Ramos (cell line): ENCODE results near the gene CCDC13.

ENCODE experiments used
- in situ Hi-C: fragments of 300-500 bp; cut with MboI; formaldehyde crosslinking; loops from one replicate; pipeline ENCODE4 v1.14.3; 2022; ENCODE audit warnings: low sequenced_read_pairs; ENCODE audit not compliant: unreplicated experiment

The CCDC13 gene

DNA sequence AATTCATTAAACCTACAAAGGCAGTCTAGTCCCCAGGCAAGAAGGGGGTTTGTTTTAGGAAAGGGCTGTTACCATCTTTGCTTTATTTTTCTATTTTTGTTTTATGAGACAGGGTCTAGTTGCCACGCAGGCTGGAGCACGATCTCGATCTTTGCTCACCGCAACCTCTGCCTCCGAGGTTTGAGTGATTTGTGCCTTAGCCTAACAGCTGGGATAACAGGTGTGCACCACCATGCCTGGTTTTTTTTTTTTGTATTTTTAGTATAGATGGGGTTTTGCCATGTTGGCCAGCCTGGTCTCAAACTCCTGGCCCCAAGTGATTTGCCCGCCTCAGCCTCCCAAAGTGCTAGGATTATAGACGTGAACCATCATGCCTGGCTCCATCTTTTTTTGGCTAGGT, 26.3 kb upstream of the CCDC13 start:
- in situ Hi-C loops = no loop called here

DNA sequence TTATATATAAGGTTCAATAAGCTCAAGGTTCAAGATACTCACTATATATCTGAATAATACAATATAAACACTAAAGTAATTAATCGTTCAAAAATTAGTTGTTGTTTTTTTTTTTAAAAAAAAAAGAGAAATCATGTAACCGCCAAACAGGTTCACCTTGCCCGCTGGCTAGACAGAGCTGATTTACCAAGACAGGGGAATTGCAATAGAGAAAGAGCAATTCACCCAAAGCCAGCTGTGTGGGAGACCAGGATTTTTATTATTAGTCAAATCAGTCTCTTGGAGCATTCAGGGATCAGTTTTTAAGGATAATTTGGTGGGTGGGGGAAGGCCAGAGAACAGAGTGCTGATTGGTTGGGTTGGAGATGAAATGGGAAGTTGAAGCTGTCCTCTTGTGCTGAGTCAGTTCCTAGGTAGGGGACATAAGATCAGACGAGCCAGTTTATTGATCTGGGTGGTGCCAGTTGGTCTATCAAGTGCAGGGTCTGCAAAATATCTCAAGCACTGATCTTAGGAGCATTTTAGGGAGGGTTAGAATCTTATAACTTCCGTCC, 23.4 kb upstream of the CCDC13 start:
- in situ Hi-C loops = no loop called here

DNA sequence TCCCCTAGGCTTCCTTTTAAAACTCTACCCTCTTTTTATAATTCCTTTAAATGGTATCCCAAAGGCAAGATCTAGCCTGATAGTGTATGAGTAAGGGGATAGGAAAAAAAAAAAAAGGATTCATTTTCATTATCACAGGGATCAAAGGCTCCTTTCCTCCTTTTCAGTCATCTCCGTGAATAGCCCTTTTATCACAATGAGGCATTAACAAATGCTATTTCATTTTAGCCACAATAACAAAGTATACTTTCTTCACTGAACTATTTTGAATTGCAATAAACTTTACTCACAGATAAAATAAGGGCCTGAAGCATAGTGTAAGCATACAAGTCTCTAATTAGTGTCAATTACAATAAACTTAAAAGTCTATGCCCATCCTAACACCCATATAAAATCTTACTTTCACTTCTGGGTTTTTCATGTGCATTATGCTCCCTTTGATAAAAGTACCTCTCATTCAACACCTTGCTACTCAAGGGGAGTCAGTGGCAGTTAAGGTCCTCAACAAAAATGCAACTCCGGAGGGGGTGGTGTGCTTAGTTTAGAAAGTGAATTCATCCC, 22.6 kb upstream of the CCDC13 start:
- in situ Hi-C loops = no loop called here

DNA sequence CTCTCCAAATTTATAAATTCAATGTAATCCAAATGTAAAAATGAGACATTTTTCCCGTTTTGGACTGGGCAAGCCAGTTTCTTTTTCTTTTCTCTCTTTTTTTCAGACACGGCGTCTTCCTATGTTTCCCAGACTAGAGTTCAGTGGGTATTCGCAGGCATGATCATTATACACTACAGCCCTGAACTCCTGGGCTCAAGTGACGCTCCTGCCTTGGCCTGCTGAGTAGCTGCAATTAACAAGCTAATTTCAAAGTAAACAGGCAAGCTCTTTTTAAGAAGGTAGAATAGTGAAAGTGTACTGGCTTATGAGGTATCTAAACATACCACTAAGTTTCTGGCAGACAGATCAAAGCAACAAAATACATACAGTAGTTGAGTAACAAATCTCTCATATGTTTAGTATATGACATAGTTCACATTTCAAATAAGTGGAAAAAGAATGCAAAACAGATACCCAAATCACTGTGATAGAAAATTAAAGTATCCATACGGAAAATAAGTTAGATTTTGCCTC, 17.7 kb upstream of the CCDC13 start:
- in situ Hi-C loops = no loop called here

DNA sequence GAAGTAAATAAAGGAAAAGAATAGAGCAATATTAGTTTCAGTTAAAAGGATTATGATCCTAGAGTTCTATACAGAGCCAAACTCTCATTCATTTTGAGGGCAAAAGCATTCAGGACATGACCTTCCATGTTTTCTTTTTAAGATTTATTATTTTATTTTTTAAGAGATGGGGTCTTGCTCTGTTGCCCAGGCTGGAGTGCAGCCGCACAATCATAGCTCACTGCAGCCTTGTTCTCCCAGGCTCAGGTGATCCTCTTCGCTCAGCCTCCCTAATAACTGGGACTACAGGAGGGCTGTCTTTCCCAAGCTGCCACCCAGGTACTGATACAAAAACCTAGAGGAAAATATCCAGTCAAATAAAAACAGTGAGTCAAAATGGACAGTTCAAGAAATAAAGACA, 13.6 kb upstream of the CCDC13 start:
- in situ Hi-C loops = no loop called here

DNA sequence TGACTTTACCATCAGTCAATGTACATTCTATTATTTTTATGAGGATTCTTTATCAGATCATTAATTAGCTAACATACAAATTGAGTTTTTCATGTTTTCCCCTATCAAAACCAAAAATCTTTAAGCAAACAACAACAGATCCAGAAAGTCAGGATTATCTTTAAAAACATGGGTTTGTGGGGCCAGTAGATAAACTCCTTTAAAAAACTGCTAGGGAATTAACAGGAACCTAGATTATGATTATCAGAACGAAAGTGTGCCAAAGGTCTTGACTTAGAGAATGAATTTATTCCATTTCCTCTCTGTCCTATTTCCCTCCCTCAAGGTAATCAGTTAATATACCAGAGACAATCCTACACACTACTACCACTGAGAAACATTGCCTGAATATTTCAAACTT, 13.2 kb upstream of the CCDC13 start:
- in situ Hi-C loops = no loop called here

DNA sequence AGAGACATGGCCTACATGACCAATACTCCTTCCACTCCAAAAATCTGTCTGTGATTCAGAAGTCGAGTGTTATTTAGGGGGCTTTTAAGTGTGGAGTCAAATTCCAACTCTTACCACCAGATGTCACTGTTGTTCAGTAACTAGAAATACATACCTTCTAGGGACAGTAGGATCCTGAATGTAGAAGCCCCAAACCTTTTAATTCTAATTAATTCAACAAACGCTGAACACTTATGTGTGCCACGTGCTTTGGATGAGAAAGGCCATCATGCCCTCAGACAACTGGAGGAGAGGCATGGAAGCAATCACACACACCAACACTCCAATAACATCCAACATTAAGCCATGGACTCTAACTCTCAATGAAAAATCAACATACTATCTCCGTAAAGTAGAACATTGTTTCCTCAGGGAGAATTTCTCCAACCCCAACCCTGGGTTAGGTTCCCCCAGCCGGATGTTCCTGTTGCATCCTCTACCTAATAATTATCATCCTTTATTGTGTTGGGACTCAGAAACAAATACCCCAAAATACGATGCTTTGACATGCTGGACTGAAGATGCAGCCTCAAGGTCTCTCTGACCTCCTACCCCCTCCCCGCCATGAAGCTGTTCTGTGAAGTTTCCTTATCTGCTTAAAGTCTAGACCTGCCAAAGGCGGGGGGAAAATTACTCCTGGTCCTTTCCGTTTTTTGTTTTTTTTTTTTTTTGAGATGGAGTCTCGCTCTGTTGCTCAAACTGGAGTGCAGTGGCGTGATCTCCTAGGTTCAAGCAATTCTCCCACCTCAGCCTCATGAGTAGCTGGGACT, 8.0 kb upstream of the CCDC13 start:
- in situ Hi-C loops = loop anchor here (5.0 kb wide), 1 partner anchor 106 kb away; no protein-coding TSS in a partner anchor

DNA sequence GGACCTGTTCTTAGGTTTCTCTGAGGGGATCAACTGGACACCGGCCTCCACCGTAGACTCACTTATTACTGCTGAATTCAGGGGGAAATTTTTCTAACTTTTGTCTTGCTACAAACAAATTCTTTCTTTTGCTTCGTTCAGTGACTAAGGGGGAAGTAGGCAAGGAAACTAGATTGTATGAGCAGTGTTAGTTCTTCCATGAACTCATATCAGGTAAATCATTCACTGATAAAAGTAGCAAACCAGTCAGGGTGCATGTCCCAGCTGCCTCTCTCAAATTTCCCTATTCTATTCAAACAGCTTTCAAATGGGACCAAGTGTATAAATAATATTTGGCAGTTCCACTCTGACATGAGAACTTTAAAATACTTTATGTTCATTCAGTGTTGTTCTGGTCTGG, 7.3 kb upstream of the CCDC13 start:
- in situ Hi-C loops = loop anchor here (5.0 kb wide), 1 partner anchor 107 kb away; no protein-coding TSS in a partner anchor

DNA sequence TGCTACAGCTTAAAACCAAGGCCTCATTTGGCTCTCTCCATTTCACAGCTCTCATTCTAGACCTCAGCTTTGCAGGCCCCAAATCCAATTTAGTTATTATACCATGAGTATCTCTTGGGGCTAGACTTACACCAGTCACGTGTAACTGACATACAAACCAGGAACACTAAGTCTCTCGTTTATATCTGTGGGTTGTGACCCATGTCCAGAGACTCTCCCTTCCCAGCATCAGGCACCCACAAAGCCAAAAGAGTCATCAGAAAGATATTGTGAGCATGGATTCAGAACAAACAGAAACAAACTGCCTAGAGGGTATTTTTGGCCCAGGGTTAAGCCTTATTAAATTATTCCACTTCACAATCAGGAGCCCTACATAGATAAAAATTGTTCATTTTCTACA, 5.6 kb upstream of the CCDC13 start:
- in situ Hi-C loops = no loop called here

DNA sequence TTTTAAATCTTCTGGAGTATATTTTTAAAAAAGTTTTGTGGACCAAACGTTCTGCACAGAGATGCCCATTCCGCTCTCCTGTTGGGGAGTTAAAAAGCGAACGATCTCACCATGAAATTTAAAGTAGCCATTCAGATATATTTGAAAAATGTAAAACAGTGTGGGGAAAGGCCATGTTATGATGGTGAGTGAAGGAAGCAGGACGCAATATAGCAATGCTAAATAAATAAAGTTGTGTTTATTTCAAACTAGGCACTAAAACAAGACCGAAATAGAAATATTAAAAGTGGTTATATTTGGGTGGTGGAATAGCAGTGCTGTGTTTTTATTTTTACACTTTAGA, 327 bp upstream of the CCDC13 start:
- in situ Hi-C loops = no loop called here

DNA sequence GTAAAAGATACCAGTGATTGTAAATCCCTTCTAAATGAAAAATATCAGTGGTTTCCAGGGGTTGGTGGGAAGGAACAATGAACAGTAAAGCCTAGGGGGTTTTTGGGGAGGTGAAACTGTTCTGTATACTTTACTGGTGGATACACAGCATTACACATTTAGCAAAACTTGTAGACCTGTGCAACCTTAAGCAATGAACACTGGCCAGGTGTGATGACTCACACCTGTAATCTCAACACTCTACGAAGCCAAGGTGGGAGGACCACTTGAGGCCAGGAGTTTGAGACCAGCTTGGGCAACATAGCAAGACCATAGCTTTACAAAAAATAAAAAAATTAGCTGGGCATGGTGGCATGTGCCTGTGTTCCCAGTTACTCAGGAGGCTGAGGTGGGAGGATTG, 1.8 kb downstream of the CCDC13 start:
- in situ Hi-C loops = no loop called here

DNA sequence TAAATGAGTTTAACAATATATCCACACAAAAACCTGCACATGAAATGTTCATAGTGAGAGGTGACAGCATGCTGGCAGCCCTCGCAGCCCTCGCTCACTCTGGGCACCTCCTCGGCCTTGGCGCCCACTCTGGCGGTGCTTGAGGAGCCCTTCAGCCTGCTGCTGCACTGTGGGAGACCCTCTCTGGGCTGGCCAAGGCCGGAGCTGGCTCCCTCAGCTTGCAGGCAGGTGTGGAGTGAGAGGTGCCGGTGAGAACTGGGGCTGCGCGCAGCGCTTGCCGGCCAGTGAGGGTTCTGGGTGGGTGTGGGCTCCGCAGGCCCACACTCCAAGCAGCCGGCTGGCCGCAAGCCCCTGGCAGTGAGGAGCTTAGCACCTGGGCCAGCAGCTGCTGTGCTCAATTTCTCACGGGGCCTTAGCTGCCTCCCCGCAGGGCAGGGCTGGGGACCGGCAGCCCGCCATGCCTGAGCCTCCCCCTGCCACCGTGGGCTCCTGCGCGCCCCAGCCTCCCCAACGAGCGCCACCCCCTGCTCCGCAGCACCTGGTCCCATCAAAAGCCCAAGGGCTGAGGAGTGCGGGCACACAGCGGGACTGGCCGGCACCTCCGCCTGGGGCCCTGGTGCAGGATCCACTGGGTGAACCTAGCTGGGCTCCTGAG, 3.4 kb downstream of the CCDC13 start:
- in situ Hi-C loops = no loop called here

DNA sequence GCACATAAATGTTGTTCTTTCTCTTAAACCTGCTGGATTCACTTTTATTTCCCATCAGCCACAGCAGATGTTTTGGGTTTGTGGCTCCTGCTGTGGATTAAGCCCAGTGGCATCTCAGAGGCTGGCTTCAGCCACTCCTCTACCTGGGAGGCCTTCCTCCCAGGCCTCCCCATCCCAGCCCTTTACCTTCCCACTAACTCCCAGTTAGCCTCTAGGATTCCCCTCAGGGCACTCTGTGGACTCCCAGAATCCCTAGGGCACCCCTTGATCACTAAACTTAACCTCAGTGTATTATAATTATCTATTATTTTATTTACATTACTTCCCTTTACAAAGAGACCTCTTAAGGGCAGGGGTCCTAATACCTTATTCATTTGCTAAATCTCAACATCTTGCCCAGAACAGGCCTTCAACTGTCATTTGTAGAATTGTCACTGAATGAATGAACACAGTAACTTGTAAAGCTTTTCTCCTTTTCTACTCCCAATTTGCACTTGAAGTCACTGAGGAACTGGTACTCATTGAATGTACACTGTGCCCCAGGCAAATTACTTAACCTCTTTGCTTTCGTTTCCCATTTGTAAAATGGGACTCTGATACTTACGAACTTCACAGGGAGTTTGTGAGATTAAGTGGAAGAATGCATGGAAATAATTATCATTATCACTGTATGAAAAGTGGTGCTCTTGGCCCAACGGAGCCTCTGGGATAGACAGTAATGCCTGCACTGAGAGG, 8.3 kb downstream of the CCDC13 start:
- in situ Hi-C loops = no loop called here

DNA sequence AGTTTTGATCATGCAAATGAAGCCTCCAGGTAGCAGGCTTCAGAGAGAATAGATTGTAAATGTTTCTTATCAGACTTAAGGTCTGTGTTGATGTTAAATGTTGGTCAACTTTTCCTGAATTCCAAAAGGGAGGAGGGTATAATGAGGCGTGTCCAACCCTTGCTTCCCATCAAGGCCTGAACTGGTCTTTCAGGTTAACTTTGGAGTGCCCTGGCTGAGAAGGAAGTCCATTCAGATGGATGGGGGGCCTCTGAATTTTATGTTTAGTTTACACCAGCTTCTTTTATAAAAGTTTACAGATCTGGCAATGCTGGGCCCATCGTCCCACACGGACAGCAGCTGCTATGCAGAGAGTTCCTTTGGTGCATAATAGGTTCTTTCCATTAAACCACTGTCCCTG, 8.9 kb downstream of the CCDC13 start:
- in situ Hi-C loops = no loop called here

DNA sequence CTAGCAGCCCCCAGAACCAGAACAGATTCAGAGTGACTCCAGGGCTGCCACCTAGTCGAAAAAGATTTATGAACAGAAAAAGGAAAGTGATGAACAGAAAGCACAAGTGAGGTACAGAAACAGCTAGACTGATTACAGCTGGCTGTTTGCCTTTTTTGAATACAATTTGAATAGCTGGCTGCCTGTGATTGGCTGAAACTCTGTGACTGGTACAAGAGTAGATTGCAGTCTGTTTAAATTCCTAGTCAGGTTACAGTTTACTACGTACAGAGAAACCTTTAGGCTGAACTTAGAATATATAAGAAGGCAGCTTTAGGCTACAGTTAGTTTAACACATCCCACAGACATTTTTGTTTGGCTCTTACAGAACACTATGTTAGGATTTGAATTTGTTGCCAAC, 10.0 kb downstream of the CCDC13 start:
- in situ Hi-C loops = no loop called here

DNA sequence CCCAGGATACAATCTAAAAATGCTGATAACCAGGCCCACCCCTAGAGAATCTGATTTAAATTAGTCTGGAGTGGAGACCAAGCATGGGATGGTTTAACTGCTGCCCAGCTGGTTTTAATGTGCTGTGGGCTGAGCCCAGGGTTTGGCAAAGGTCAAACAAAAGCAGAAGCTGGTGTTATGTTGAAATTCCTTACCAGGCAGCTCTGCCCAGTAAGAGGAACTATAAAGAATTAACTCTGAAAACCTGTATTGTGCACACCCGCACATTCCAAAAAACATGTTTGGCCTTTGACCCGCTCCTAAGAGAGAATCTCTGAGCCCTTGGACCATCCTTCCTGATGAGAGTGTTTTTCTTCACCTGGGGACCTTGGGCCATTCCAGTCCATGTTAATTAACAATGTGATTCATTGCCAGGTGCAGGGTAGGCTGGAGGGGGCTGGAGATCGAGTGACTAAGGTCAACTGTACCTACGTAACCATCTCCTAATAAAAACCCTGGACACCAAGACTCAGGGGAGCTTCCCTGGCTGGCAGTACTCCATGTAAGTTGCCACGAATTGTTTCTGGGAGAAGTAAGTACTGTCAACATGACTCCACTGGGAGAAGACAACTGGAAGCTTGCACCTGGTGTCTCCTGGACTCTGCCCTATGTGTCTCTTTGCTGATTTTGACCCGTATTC, 10.9 kb downstream of the CCDC13 start:
- in situ Hi-C loops = no loop called here

DNA sequence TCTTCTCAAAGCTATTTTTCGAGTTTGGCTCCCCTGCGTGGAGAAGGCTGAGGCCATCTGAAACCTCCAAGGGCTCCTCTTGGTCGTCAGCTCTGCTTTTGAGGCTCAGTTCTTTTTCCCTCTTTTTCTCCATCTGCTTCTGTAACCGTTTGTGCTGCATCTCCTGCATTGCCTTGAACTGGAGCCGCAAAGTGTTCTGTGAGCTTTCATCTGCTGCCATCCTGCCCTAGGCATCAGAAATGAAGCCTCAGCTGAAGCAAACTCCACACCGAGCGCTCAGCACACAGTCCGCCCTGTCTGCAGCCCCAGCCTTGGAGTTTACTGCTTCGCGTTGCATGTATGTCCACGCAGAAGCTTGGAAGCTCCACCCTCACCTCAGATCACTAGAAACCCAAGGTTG, 14.9 kb downstream of the CCDC13 start:
- in situ Hi-C loops = no loop called here

DNA sequence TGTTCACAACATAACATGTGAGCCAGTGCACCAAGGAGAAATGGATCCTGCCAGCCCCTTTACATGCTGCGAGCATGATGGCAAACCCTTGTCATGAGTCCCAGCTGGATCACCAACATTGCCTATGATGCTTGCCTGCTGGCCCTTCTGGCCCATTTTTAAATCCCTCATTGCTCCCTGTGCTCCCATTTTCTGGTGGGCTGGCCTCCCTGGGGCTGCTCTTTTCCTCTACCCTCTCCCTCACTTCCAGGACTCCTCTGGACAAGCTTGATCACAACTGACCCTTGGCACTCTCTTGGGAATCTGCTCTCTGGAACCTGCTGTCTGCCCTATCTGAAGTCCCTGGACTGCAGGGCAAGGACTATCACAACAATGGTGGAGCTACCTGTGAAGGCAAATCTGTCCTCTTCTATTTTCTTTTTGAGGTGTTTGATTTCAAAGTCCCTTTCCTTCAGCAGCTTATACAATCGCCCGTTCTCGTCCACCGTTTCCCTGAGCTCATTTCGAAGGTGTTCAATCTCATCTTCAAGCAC, 16.3 kb downstream of the CCDC13 start:
- in situ Hi-C loops = no loop called here

DNA sequence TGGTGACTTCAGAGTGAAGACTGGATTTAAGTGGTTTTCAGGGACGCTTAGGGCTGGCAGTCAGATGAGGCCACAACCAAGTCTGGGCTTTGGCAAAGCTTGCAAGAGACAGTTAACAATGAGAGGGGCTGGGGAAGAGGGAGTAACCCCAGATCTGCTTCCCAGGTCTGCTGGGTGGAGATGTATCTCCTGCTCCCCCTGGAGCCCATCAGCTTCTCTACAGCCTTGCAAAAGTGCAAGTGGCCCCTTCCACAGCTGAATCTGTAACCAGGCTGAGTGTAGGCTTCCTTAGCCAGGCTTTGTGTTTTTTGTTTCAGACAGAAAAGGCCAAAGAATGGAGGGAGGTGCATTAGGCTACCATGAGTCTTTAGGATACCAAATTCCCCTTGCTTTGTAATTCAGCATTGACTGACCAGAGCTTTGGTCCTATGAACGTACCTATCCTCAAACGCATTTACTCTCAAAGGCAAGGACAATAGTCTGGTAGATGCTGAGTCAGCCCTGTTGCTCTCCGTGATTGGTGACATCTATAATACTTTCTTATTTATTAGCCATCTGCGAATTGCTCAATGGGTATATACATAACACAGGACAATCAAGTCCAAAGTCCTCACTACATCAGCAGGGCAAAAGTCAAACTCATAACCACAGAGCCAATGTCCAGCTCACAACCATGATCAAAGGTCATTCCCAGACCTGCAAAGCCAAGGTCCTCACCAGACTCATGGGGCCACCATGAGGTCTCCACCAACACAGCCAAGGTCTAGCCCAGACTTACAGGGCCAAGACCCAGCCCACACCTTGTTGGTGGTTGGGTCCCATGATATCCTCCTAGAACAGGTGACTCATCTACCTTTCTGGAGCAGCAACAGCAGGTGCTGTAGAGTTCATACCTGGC, 17.1 kb downstream of the CCDC13 start:
- in situ Hi-C loops = no loop called here
